Dedifferentiated amniotic fluid mesenchymal stem cell (primary cell): ENCODE results near the gene C10orf120.

Experiments used
- DNase-seq: peaks from one replicate; pipeline ENCODE4 v3.0.0-alpha.2; 2016; ENCODE audit errors: extremely low spot score

The C10orf120 gene

GRCh38 chr10:122660696-122661095 lies 39.0 kb downstream of the C10orf120 start:
- no peak for DNase-seq

GRCh38 chr10:122659651-122660050 lies 40.0 kb downstream of the C10orf120 start:
- no peak for DNase-seq

GRCh38 chr10:122659126-122659525 lies 40.5 kb downstream of the C10orf120 start:
- DNase-seq = no peak

GRCh38 chr10:122658356-122659049 lies 41.1 kb downstream of the C10orf120 start:
- no peak for DNase-seq

- DNase-seq = no peak
Observed at GRCh38 chr10:122657729-122658128, 41.9 kb downstream of the C10orf120 start.

- no peak for DNase-seq
Observed at GRCh38 chr10:122657255-122657654, 42.4 kb downstream of the C10orf120 start.

- DNase-seq = no peak
Observed at GRCh38 chr10:122656741-122657140, 42.9 kb downstream of the C10orf120 start.

- no peak for DNase-seq
Observed at GRCh38 chr10:122656308-122656705, 43.3 kb downstream of the C10orf120 start.

GRCh38 chr10:122655524-122656307 lies 43.9 kb downstream of the C10orf120 start:
- DNase-seq = no peak

GRCh38 chr10:122650331-122650730 lies 49.3 kb downstream of the C10orf120 start:
- no peak for DNase-seq

- no peak for DNase-seq
Observed at GRCh38 chr10:122649903-122650302, 49.7 kb downstream of the C10orf120 start.

- peak; percentile 20 for DNase-seq
Observed at GRCh38 chr10:122648599-122649428, 50.8 kb downstream of the C10orf120 start.
